Ovary (tissue), 3 donors: ENCODE measurements around the gene OR2C3.

Experiments used
- EP300 ChIP-seq: sonication (generic); formaldehyde crosslinking; IDR thresholded peaks from one replicate; pipeline ENCODE4 v1.6.1; 2017; ENCODE audit warnings: antibody characterized with exemption
- TF ChIP-seq, protein P1 (sequence below), 3 donors: fragments of 450-650 bp in 2 of 3; fragments of 200-600 bp in 1 of 3; IDR thresholded peaks; one replicate each; pipeline versions ENCODE4 v1.5.1 to v1.8.0; 2016 to 2022; ENCODE audit warnings: antibody characterized with exemption in 3 of 3, mild to moderate bottlenecking in 1 of 3
- donor health status: DM: no; HTN: no; CAD: no.

DNA sequence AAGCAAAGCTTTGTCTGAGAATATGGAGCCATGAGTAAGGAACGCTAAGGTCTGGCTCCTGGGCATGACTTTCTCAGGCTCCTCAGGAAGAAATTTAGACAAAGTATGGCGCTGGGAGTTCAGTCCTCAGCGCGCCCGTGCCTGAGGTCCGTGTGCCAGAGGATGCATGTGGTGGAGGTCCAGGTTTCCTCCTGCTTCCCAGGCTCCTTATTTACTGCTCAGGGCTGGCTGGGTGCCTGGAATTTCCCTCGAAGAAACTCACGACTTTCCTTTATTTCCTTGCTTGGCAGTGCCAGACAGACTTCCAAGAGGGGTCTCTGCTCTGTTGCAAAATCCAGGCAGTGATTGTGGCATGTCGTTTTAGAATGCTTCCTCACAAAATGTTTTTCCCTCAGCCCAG, 26.0 kb upstream of the OR2C3 start:
- TF ChIP-seq, protein P1, sequence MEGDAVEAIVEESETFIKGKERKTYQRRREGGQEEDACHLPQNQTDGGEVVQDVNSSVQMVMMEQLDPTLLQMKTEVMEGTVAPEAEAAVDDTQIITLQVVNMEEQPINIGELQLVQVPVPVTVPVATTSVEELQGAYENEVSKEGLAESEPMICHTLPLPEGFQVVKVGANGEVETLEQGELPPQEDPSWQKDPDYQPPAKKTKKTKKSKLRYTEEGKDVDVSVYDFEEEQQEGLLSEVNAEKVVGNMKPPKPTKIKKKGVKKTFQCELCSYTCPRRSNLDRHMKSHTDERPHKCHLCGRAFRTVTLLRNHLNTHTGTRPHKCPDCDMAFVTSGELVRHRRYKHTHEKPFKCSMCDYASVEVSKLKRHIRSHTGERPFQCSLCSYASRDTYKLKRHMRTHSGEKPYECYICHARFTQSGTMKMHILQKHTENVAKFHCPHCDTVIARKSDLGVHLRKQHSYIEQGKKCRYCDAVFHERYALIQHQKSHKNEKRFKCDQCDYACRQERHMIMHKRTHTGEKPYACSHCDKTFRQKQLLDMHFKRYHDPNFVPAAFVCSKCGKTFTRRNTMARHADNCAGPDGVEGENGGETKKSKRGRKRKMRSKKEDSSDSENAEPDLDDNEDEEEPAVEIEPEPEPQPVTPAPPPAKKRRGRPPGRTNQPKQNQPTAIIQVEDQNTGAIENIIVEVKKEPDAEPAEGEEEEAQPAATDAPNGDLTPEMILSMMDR (IDR thresholded peaks at IDR 0.05) = no peak
- no peak for TF ChIP-seq EP300
